Mesenchymal stem cell (in vitro differentiated cells and primary cell): Measurements from ENCODE around the gene TUBGCP3.

Source experiments
- DNase-seq: peaks from one replicate; pipeline ENCODE4 v3.0.0-alpha.2; 2013
- H2AFZ ChIP-seq: one replicate; pipeline ENCODE4 v1.6.1; 2013; ENCODE audit warnings: low read depth, mild to moderate bottlenecking, control low read depth, inconsistent platforms, low read length, moderate library complexity
- H2AK5ac ChIP-seq: 2 replicates; pipeline ENCODE4 v1.6.1; 2013; ENCODE audit warnings: low read length, moderate library complexity, mild to moderate bottlenecking, inconsistent platforms; ENCODE audit not compliant: severe bottlenecking
- H2BK120ac ChIP-seq: one replicate; pipeline ENCODE4 v1.6.1; 2013; ENCODE audit warnings: low read depth, mild to moderate bottlenecking, inconsistent platforms, low read length, moderate library complexity
- H2BK12ac ChIP-seq, 2 experiments: one replicate each; pipeline ENCODE4 v1.6.1; 2013; ENCODE audit warnings: inconsistent platforms in 2 of 2, low read length in 2 of 2, mild to moderate bottlenecking in 2 of 2, moderate library complexity in 2 of 2, control low read depth in 1 of 2
- H2BK15ac ChIP-seq: one replicate; pipeline ENCODE4 v1.6.1; 2013; ENCODE audit warnings: mild to moderate bottlenecking, low read depth, inconsistent platforms; ENCODE audit not compliant: poor library complexity, severe bottlenecking
- H2BK5ac ChIP-seq: 2 replicates; pipeline ENCODE4 v1.6.1; 2013; ENCODE audit warnings: low read depth, mild to moderate bottlenecking, low read length, control low read depth, inconsistent platforms; ENCODE audit not compliant: poor library complexity, severe bottlenecking
- H3K14ac ChIP-seq, 2 experiments: one replicate each; pipeline ENCODE4 v1.6.1; 2013; ENCODE audit warnings: inconsistent platforms in 2 of 2, low read length in 2 of 2, control low read depth in 1 of 2, mild to moderate bottlenecking in 1 of 2, moderate library complexity in 1 of 2
- H3K18ac ChIP-seq, 2 experiments: one replicate each; pipeline ENCODE4 v1.6.1; 2013; ENCODE audit warnings: inconsistent platforms in 2 of 2, low read length in 2 of 2, control low read depth in 1 of 2, low read depth in 1 of 2, mild to moderate bottlenecking in 1 of 2
- H3K23ac ChIP-seq, 2 experiments: one replicate each; pipeline ENCODE4 v1.6.1; 2013; ENCODE audit warnings: inconsistent platforms in 2 of 2, low read length in 2 of 2, mild to moderate bottlenecking in 2 of 2, moderate library complexity in 2 of 2, control low read depth in 1 of 2
- H3K27ac ChIP-seq: 2 replicates; pipeline ENCODE4 v1.5.1; 2013; ENCODE audit warnings: mild to moderate bottlenecking, moderate library complexity, low read length, control low read depth, inconsistent platforms; ENCODE audit not compliant: poor library complexity, severe bottlenecking
- H3K27me3 ChIP-seq, 2 experiments: 2 replicates each; pipeline versions ENCODE4 v1.6.1 to v1.7.0; 2013; ENCODE audit warnings: low read length in 2 of 2, mild to moderate bottlenecking in 2 of 2, moderate library complexity in 2 of 2, control low read depth in 1 of 2, inconsistent platforms in 1 of 2; ENCODE audit not compliant: control insufficient read depth in 1 of 2, insufficient read depth in 1 of 2
- H3K36me3 ChIP-seq, 2 experiments: 2 replicates each; pipeline versions ENCODE4 v1.6.1 to v1.7.0; 2013; ENCODE audit warnings: low read length in 2 of 2, control low read depth in 1 of 2, inconsistent platforms in 1 of 2, low read depth in 1 of 2, mild to moderate bottlenecking in 1 of 2; ENCODE audit not compliant: insufficient read depth in 2 of 2, control insufficient read depth in 1 of 2
- H3K4ac ChIP-seq, 2 experiments: one replicate each; pipeline ENCODE4 v1.6.1; 2013; ENCODE audit warnings: inconsistent platforms in 2 of 2, low read length in 2 of 2, mild to moderate bottlenecking in 2 of 2, moderate library complexity in 2 of 2, control low read depth in 1 of 2, low read depth in 1 of 2
- H3K4me1 ChIP-seq: 2 replicates; pipeline ENCODE4 v1.6.1; 2013; ENCODE audit warnings: low read depth, low read length, control low read depth; ENCODE audit not compliant: control insufficient read depth, insufficient read depth
- H3K4me2 ChIP-seq: 2 replicates; pipeline ENCODE4 v1.6.1; 2013; ENCODE audit warnings: low read length, mild to moderate bottlenecking, inconsistent platforms; ENCODE audit not compliant: poor library complexity, severe bottlenecking
- H3K4me3 ChIP-seq, 2 experiments: 2 replicates each; pipeline versions ENCODE4 v1.5.1 to v1.7.0; 2013; ENCODE audit warnings: low read length in 2 of 2, mild to moderate bottlenecking in 2 of 2, control low read depth in 1 of 2, low read depth in 1 of 2; ENCODE audit not compliant: insufficient read depth in 1 of 2
- H3K79me1 ChIP-seq: replicated peaks from 2 replicates; pipeline ENCODE4 v1.6.1; 2013; ENCODE audit warnings: mild to moderate bottlenecking, control low read depth, low read length, inconsistent platforms; ENCODE audit not compliant: poor library complexity, severe bottlenecking
- H3K9ac ChIP-seq: 2 replicates; pipeline ENCODE4 v1.7.0; 2013; ENCODE audit warnings: mild to moderate bottlenecking, low read length, moderate library complexity
- H3K9me3 ChIP-seq: 2 replicates; pipeline ENCODE4 v1.7.0; 2013; ENCODE audit warnings: mild to moderate bottlenecking, low read length; ENCODE audit not compliant: control insufficient read depth
- H4K8ac ChIP-seq: one replicate; pipeline ENCODE4 v1.6.1; 2013; ENCODE audit warnings: inconsistent platforms, mild to moderate bottlenecking, low read length, moderate library complexity
- H4K91ac ChIP-seq: one replicate; pipeline ENCODE4 v1.6.1; 2013; ENCODE audit warnings: mild to moderate bottlenecking, low read length, inconsistent platforms
- whole genome bisulfite sequencing: methylation state at CpG from one replicate; pipeline ENCODE4 v1.1.7; 2013; ENCODE audit warnings: mixed read lengths; 5-methylcytosine and 5-hydroxymethylcytosine counted together

Gene TUBGCP3

DNA sequence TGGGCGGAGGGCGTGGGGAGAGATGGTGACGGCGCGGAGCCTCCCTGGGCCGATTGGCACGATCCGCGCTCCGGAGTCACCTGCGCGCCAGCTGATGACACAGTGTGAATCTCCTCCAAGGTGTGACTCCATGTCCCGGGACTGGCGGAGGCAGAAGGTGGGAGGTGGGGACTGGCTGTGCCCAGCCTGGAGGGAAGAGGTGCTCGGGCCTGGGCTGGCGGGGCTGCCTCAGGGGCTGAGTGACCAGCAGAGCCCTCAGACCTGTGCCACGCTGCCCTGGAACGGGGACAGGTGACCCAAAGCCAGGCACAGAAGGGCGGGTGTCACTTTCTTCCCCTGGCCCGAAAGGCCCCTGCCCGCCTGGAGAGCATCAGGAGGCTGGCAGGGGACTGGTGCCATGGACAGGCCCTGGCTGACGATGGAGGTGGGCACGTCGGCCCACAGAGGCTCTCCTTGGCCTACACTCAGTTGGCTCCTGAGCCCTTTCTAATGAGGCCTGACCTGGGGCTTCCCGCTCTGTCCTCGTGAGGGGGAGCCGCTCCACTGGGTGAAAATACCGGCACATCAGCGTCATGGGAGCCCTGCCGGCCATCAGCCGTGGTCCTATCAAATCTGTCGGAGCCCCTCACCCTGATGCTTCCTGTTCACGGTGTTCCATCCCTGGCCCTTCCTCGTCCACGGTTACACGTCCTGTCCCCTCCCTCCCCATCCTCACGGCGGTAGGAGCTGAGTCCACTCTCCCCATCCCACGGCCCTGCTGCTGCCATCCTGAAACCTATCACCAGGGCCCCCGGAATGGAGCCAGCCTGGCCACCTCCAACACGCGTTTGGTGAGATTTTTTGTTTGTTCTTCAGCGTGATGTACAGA is 136.2 kb downstream of the TUBGCP3 start:
- Histone ChIP-seq H3K4ac (no peak overlapping the region), H2BK12ac (no peak overlapping the region), H3K27me3 (peaks cover 0 to 21% of the 10 kb centered on the region in 2 experiments), H3K27ac (no peak overlapping the region), H3K4me3 (no peak overlapping the region), H3K9ac (no peak overlapping the region), H3K23ac (no peak overlapping the region), H3K9me3 (no peaks in the 10 kb centered on the region), H3K4me1 (no peaks in the 10 kb centered on the region), H2AK5ac (no peak overlapping the region), H3K14ac (no peak overlapping the region), H2BK5ac (no peak overlapping the region), H2AFZ (no peak overlapping the region), H3K4me2 (no peak overlapping the region), H3K79me1 (no peaks in the 10 kb centered on the region), H3K36me3 (no peaks in the 10 kb centered on the region), H3K18ac (no peak overlapping the region), H4K8ac (no peak overlapping the region), H4K91ac (no peak overlapping the region), H2BK15ac (no peak overlapping the region), H2BK120ac (no peak overlapping the region)
- WGBS = 89% methylated on average over 31 of the region's 43 CpGs
- DNase-seq = no peak

DNA sequence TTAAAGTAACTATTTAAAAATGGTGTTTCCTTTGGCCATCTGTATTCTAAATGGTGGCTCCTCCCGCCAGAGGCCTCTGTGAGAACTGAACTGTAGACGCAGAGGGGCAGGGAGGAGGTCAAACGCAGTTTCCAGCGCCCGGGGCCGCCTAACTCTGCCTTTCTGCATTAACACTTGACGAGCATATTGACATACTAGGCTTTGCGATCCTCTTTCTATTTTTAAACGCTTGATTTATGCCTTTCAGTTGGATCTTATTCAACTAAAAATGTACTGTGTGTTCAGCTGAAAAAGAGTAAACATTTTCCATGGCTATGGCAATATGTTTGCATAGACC is 137.1 kb downstream of the TUBGCP3 start:
- no peak for DNase-seq
- H4K8ac ChIP-seq = no peak overlapping the region
- no peak overlapping the region for H3K4me2 ChIP-seq
- no peak overlapping the region for H4K91ac ChIP-seq
- H3K4me1 ChIP-seq = no peaks in the 10 kb centered on the region
- no peak overlapping the region for H2BK5ac ChIP-seq
- no peak overlapping the region for H2AFZ ChIP-seq
- WGBS = 86% methylated on average over 8 of the region's 9 CpGs
- no peaks in the 10 kb centered on the region for H3K9me3 ChIP-seq
- peaks cover under 1 to 28% of the 10 kb centered on the region in 2 experiments for H3K27me3 ChIP-seq
- no peak overlapping the region for H3K9ac ChIP-seq
- no peak overlapping the region for H3K4me3 ChIP-seq
- no peak overlapping the region for H2AK5ac ChIP-seq
- no peak overlapping the region for H3K4ac ChIP-seq
- H3K79me1 ChIP-seq = no peaks in the 10 kb centered on the region
- no peak overlapping the region for H2BK12ac ChIP-seq
- H3K27ac ChIP-seq = no peak overlapping the region
- H3K36me3 ChIP-seq = no peaks in the 10 kb centered on the region
- H3K18ac ChIP-seq = no peak overlapping the region
- no peak overlapping the region for H2BK15ac ChIP-seq
- H3K14ac ChIP-seq = no peak overlapping the region
- no peak overlapping the region for H3K23ac ChIP-seq
- H2BK120ac ChIP-seq = no peak overlapping the region

DNA sequence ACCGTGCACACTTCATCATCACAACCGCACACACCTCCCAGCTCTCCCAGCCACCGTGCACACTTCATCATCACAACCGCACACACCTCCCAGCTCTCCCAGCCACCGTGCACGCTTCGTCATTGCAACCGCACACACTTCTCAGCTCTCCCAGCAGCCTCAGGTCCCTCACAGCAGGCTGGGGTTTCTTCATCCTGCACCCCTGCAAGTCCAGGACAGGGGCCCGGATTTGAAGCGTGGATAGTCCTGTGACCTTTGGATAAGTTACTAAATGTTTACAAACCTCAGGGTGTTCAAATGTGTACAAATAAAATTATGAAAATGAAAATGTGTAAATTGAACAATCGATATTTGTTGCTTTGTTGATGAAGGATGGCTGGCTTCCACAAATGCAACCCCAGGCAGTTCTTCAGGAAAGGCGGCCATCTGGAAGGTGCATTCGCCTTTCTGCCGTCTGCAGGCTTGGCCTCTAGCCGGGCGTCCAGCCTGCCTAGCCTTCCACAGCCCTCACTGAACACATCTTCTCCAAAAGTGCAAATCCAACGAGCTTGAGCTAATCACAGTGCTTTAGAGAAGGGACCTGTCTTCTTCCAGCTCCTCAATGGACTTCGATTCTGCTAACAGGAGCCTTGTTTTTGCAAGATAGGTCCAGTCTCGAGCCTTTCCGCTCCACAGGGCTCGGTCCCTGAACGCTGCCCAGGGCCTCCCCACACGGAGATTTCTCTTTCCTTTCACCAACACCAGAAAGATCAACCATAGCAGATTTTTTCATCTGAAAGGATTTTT is 137.6 kb downstream of the TUBGCP3 start:
- H2BK5ac ChIP-seq = no peak overlapping the region
- no peak overlapping the region for H3K23ac ChIP-seq
- H2BK15ac ChIP-seq = no peak overlapping the region
- whole genome bisulfite sequencing = 90% methylated on average over 19 of the region's 23 CpGs
- H2BK12ac ChIP-seq = no peak overlapping the region
- no peaks in the 10 kb centered on the region for H3K9me3 ChIP-seq
- no peak for DNase-seq
- no peak overlapping the region for H3K4me3 ChIP-seq
- no peak overlapping the region for H4K91ac ChIP-seq
- no peak overlapping the region for H4K8ac ChIP-seq
- H3K14ac ChIP-seq = no peak overlapping the region
- no peak overlapping the region for H3K27ac ChIP-seq
- H3K4me2 ChIP-seq = no peak overlapping the region
- no peak overlapping the region for H3K18ac ChIP-seq
- no peaks in the 10 kb centered on the region for H3K36me3 ChIP-seq
- peaks cover 3 to 32% of the 10 kb centered on the region in 2 experiments for H3K27me3 ChIP-seq
- no peak overlapping the region for H3K4ac ChIP-seq
- H2AK5ac ChIP-seq = no peak overlapping the region
- H3K79me1 ChIP-seq = no peaks in the 10 kb centered on the region
- H2AFZ ChIP-seq = no peak overlapping the region
- no peak overlapping the region for H3K9ac ChIP-seq
- no peak overlapping the region for H2BK120ac ChIP-seq
- H3K4me1 ChIP-seq = no peaks in the 10 kb centered on the region

DNA sequence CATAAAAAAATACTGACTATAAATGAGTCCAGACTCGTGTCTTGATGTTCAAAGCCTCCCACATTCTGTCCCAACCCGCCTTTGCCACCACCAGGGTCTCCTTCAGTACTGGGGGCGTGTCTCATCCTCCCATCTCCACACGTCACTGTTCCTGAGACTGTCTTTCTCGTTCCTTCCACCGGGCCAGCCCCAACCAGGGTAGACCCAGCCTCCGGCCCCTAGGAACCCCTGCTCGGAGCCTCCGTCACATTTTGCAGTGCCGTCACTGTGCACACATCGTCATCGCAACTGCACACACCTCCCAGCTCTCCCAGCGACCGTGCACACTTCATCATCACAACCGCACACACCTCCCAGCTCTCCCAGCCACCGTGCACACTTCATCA is 138.4 kb downstream of the TUBGCP3 start:
- 78% methylated on average over 12 of the region's 16 CpGs for WGBS
- no peak overlapping the region for H2BK12ac ChIP-seq
- no peak overlapping the region for H2AFZ ChIP-seq
- peaks cover 3 to 38% of the 10 kb centered on the region in 2 experiments for H3K27me3 ChIP-seq
- no peak overlapping the region for H3K18ac ChIP-seq
- H2BK5ac ChIP-seq = no peak overlapping the region
- no peak for DNase-seq
- no peak overlapping the region for H3K27ac ChIP-seq
- H2AK5ac ChIP-seq = no peak overlapping the region
- no peak overlapping the region for H3K9ac ChIP-seq
- H4K8ac ChIP-seq = no peak overlapping the region
- no peak overlapping the region for H3K4me2 ChIP-seq
- H3K36me3 ChIP-seq = no peaks in the 10 kb centered on the region
- peak overlapping the region; percentile 40 for H4K91ac ChIP-seq
- H2BK120ac ChIP-seq = no peak overlapping the region
- no peaks in the 10 kb centered on the region for H3K4me1 ChIP-seq
- H3K9me3 ChIP-seq = no peaks in the 10 kb centered on the region
- no peak overlapping the region for H3K14ac ChIP-seq
- no peak overlapping the region for H3K4ac ChIP-seq
- no peak overlapping the region for H2BK15ac ChIP-seq
- no peak overlapping the region for H3K4me3 ChIP-seq
- no peaks in the 10 kb centered on the region for H3K79me1 ChIP-seq
- no peak overlapping the region for H3K23ac ChIP-seq
